B cell (primary cell): ENCODE results near the gene AXDND1. TPM values are rescaled to one million over a fixed set of nuclear protein-coding genes. Genes with fewer than 3 reads are reported as not detected.

ENCODE experiments used
- ATAC-seq: fragments of 200-7000 bp; cut with Tn5 transposase; one replicate; pipeline ENCODE4 v1.10.0; 2021; ENCODE audit warnings: low read depth, mild to moderate bottlenecking, moderate number of reproducible peaks, moderate library complexity
- CTCF ChIA-PET: fragments of 350-600 bp; sonication (Branson Sonifier 250); formaldehyde crosslinking; loops from one replicate; lab custom pipeline; 2021; ENCODE audit warnings: antibody characterized with exemption, inconsistent platforms; lab: Charles Lee
- POLR2A ChIA-PET: fragments of 350-600 bp; sonication (Branson Sonifier 250); formaldehyde crosslinking; loops from one replicate; lab custom pipeline; 2021; ENCODE audit warnings: antibody characterized with exemption; lab: Charles Lee
- DNase-seq: peaks from one replicate; pipeline ENCODE4 v3.0.0; 2013
- H2AFZ ChIP-seq: 2 replicates; pipeline ENCODE4 v1.6.1; 2012; ENCODE audit warnings: mild to moderate bottlenecking, low read depth, low read length; ENCODE audit not compliant: insufficient read depth, poor library complexity, severe bottlenecking
- H3K27ac ChIP-seq, 2 donors: 1 replicate in 1 of 2; 2 replicates in 1 of 2; pipeline ENCODE4 v1.5.1; 2012 to 2013; ENCODE audit warnings: low read length in 2 of 2, mild to moderate bottlenecking in 2 of 2, moderate library complexity in 1 of 2
- H3K27me3 ChIP-seq, 4 experiments: fragments of 200-600 bp in 1 of 4; sonication (generic) in 1 of 4; replicated peaks in 1 of 4; 1 replicate in 2 of 4; 2 replicates in 2 of 4; pipeline versions ENCODE4 v1.6.1 to v1.7.0; 2013 to 2016; ENCODE audit warnings: low read length in 3 of 4, mild to moderate bottlenecking in 2 of 4, mixed read lengths in 1 of 4, moderate library complexity in 1 of 4; ENCODE audit not compliant: insufficient read depth in 4 of 4, control insufficient read depth in 3 of 4; ENCODE audit errors: control extremely low read depth in 1 of 4
- H3K36me3 ChIP-seq, 2 experiments: replicated peaks in 1 of 2; 1 replicate in 1 of 2; 2 replicates in 1 of 2; pipeline versions ENCODE4 v1.6.1 to v1.7.1; 2013; ENCODE audit warnings: low read length in 1 of 2; ENCODE audit not compliant: insufficient read depth in 2 of 2, control insufficient read depth in 1 of 2; ENCODE audit errors: control extremely low read depth in 1 of 2, extremely low read depth in 1 of 2
- H3K4me1 ChIP-seq, 2 donors: fragments of 200-600 bp in 1 of 2; sonication (generic) in 1 of 2; 1 replicate in 1 of 2; 2 replicates in 1 of 2; pipeline versions ENCODE4 v1.5.1 to v1.6.1; 2013 to 2017; ENCODE audit warnings: low read length in 2 of 2; ENCODE audit not compliant: control insufficient read depth in 2 of 2, insufficient read depth in 2 of 2
- H3K4me2 ChIP-seq: replicated peaks from 2 replicates; pipeline ENCODE3; 2012; ENCODE audit warnings: mild to moderate bottlenecking, low read depth, low read length; ENCODE audit not compliant: poor library complexity, severe bottlenecking
- H3K4me3 ChIP-seq, 5 experiments: fragments of 200-600 bp in 1 of 5; sonication (generic) in 1 of 5; 1 replicate in 3 of 5; 2 replicates in 2 of 5; pipeline versions ENCODE4 v1.5.1 to v1.7.0; 2011 to 2016; ENCODE audit warnings: low read length in 4 of 5, mild to moderate bottlenecking in 4 of 5, low read depth in 2 of 5, control low read depth in 1 of 5, moderate library complexity in 1 of 5; ENCODE audit not compliant: insufficient read depth in 1 of 5; ENCODE audit errors: control extremely low read depth in 1 of 5, extremely low read depth in 1 of 5
- H3K79me2 ChIP-seq: fragments of 200-600 bp; sonication (generic); one replicate; pipeline ENCODE4 v1.6.0; 2016; ENCODE audit warnings: low read length; ENCODE audit not compliant: control insufficient read depth, insufficient read depth
- H3K9ac ChIP-seq: fragments of 200-600 bp; sonication (generic); 2 replicates; pipeline ENCODE4 v1.6.1; 2017; ENCODE audit warnings: mild to moderate bottlenecking, low read length, moderate library complexity
- H3K9me3 ChIP-seq, 3 donors: one replicate each; pipeline versions ENCODE4 v1.6.1 to v1.7.1; 2013; ENCODE audit warnings: low read length in 2 of 3; ENCODE audit not compliant: control insufficient read depth in 2 of 3, insufficient read depth in 1 of 3; ENCODE audit errors: control extremely low read depth in 1 of 3
- H4K20me1 ChIP-seq: 2 replicates; pipeline ENCODE4 v1.6.0; 2012; ENCODE audit warnings: mild to moderate bottlenecking, low read length; ENCODE audit not compliant: insufficient read depth, control insufficient read depth, poor library complexity, severe bottlenecking
- H3K27ac Mint-ChIP-seq: one replicate; pipeline ENCODE4 v1.8.0; 2021; ENCODE audit warnings: mixed read lengths
- H3K27me3 Mint-ChIP-seq: one replicate; pipeline ENCODE4 v1.8.0; 2021; ENCODE audit warnings: mixed read lengths
- H3K4me1 Mint-ChIP-seq: one replicate; pipeline ENCODE4 v1.8.0; 2021; ENCODE audit warnings: mixed read lengths
- H3K4me3 Mint-ChIP-seq: one replicate; pipeline ENCODE4 v1.8.0; 2021; ENCODE audit warnings: mixed read lengths
- H3K9me3 Mint-ChIP-seq: one replicate; pipeline ENCODE4 v1.8.0; 2022; ENCODE audit warnings: mixed read lengths; ENCODE audit not compliant: insufficient read depth
- EZH2 ChIP-seq: IDR thresholded peaks from 2 replicates; pipeline ENCODE4 v1.6.1; 2012; ENCODE audit warnings: borderline replicate concordance, low read depth, mild to moderate bottlenecking, moderate library complexity, low read length; ENCODE audit not compliant: insufficient read depth, poor library complexity, severe bottlenecking
- WGBS: methylation state at CpG from one replicate; pipeline ENCODE4 v1.1.5; 2013; ENCODE audit warnings: missing lambda C conversion rate; ENCODE audit not compliant: insufficient coverage; 5-methylcytosine and 5-hydroxymethylcytosine counted together
- intact Hi-C: fragments of 100-400 bp; cut with micrococcal nuclease; formaldehyde crosslinking; loops from one replicate; pipeline ENCODE4 v1.10.0; 2022
- polyA plus RNA-seq: library from polyadenylated mRNA; depleted of rRNA; stranded (reverse); fragments of >200 nt; gene quantifications from 2 replicates; pipeline ENCODE4 v1.2.3, GENCODE V29; 2012
- total RNA-seq, 2 donors: library from RNA; stranded (reverse); fragments of 120-200 nt in 1 of 2; gene quantifications; 1 replicate in 1 of 2; 2 replicates in 1 of 2; pipeline versions ENCODE4 v1.2.3 to v1.2.4, GENCODE V29; 2013 to 2022
- TF ChIP-seq, protein P1 (sequence below): fragments of 200-600 bp; IDR thresholded peaks from one replicate; pipeline ENCODE4 v1.8.0; 2022; ENCODE audit warnings: antibody characterized with exemption, mild to moderate bottlenecking

The AXDND1 gene
- total and polyA plus RNA-seq, 2 donors (not counting 1 experiment from before 2014, with no cell fraction given) = 0.40 to 1.1 TPM

GRCh38 chr1:179490611-179491010 is 124.8 kb downstream of the AXDND1 start:
- ATAC-seq = no peak
- H3K9ac ChIP-seq = no peak overlapping the region
- H3K4me3 ChIP-seq = no peak overlapping the region
- H3K9me3 ChIP-seq = peaks cover 1 to 6% (median 4%) of the 10 kb centered on the region in 3 donors
- H3K27me3 ChIP-seq = no peaks in the 10 kb centered on the region
- WGBS = no CpG with 5 or more reads among the region's 1 CpG
- no peaks in the 10 kb centered on the region for H4K20me1 ChIP-seq
- no peak for TF ChIP-seq EZH2
- TF ChIP-seq, protein P1, sequence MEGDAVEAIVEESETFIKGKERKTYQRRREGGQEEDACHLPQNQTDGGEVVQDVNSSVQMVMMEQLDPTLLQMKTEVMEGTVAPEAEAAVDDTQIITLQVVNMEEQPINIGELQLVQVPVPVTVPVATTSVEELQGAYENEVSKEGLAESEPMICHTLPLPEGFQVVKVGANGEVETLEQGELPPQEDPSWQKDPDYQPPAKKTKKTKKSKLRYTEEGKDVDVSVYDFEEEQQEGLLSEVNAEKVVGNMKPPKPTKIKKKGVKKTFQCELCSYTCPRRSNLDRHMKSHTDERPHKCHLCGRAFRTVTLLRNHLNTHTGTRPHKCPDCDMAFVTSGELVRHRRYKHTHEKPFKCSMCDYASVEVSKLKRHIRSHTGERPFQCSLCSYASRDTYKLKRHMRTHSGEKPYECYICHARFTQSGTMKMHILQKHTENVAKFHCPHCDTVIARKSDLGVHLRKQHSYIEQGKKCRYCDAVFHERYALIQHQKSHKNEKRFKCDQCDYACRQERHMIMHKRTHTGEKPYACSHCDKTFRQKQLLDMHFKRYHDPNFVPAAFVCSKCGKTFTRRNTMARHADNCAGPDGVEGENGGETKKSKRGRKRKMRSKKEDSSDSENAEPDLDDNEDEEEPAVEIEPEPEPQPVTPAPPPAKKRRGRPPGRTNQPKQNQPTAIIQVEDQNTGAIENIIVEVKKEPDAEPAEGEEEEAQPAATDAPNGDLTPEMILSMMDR = no peak
- DNase-seq = no peak
- ChIA-PET POLR2A (no interaction called here), CTCF (interaction anchor here (0.7 kb wide), 1 partner anchor 10 kb away, joined by 3 read pairs; no protein-coding TSS in a partner anchor)
- no peaks in the 10 kb centered on the region for H3K4me1 Mint-ChIP-seq
- no peaks in the 10 kb centered on the region for H3K36me3 ChIP-seq
- H3K4me1 ChIP-seq = no peaks in the 10 kb centered on the region
- no peak overlapping the region for H3K27ac ChIP-seq
- no peak overlapping the region for H2AFZ ChIP-seq
- H3K4me3 Mint-ChIP-seq = no peak overlapping the region
- no peaks in the 10 kb centered on the region for H3K79me2 ChIP-seq
- intact Hi-C loops = no loop called here
- no peak overlapping the region for H3K4me2 ChIP-seq
- peaks cover 4% of the 10 kb centered on the region for H3K27me3 Mint-ChIP-seq
- no peak overlapping the region for H3K27ac Mint-ChIP-seq
- H3K9me3 Mint-ChIP-seq = peaks cover 6% of the 10 kb centered on the region

DNA sequence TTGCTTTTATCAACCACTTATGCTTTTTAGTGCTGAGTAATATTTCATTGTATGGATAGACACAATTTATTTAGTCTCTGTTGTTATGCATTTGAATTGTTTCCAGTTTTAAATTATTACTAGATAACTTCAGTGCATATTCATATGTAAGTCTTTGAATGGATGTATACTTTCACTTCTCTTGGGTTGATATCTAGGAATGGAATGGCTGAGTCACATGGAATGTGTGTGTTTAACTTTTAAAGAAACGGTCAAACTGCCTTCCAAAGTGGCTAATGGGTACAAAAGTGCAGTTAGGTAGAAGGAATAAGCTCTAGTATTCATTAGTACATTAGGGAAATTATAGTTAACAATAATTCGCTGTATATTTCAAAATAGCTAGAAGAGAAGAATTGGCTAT is 127.6 kb downstream of the AXDND1 start:
- no peak for DNase-seq
- CTCF ChIA-PET = no interaction called here

More for the DNA sequence above, 127.6 kb downstream of the AXDND1 start:
- Histone ChIP-seq H2AFZ (no peak overlapping the region), H3K36me3 (no peaks in the 10 kb centered on the region), H3K4me3 (no peak overlapping the region), H3K4me1 (no peaks in the 10 kb centered on the region), H4K20me1 (no peaks in the 10 kb centered on the region), H3K9me3 (peaks cover 0 to 4% (median 0%) of the 10 kb centered on the region in 3 donors), H3K27me3 (no peaks in the 10 kb centered on the region), H3K79me2 (no peaks in the 10 kb centered on the region), H3K27ac (no peak overlapping the region), H3K9ac (no peak overlapping the region), H3K4me2 (no peak overlapping the region)
- TF ChIP-seq EZH2 = no peak
- TF ChIP-seq, protein P1 = no peak
- WGBS = no CpG with 5 or more reads among the region's 2 CpGs
- Mint-ChIP-seq H3K4me1 (no peaks in the 10 kb centered on the region), H3K9me3 (no peaks in the 10 kb centered on the region), H3K27me3 (peaks cover 18% of the 10 kb centered on the region), H3K4me3 (no peak overlapping the region), H3K27ac (no peak overlapping the region)
- intact Hi-C loops = no loop called here
- POLR2A ChIA-PET = no interaction called here
- no peak for ATAC-seq
